Stomach (tissue), 9 donors: ENCODE results near the gene TSPAN7. TPM values are rescaled to one million over a fixed set of nuclear protein-coding genes. Genes with fewer than 3 reads are reported as not detected.

Source experiments
- DNase-seq, 2 donors: peaks; one replicate each; pipeline versions ENCODE4 v3.0.0 to v3.0.0-alpha.2; 2013 to 2019
- H3K27ac ChIP-seq, 5 donors: fragments of 200-600 bp in 4 of 5; sonication (generic) in 4 of 5; one replicate each; pipeline ENCODE4 v1.5.1; 2013 to 2019; ENCODE audit warnings: mild to moderate bottlenecking in 1 of 5, moderate library complexity in 1 of 5
- H3K27me3 ChIP-seq, 3 donors: fragments of 200-600 bp; sonication (generic); one replicate each; pipeline ENCODE4 v1.5.1; 2017 to 2019; ENCODE audit warnings: mixed run types in 1 of 3
- H3K36me3 ChIP-seq, 4 donors: fragments of 200-600 bp; sonication (generic); 1 replicate in 3 of 4; 2 replicates in 1 of 4; pipeline ENCODE4 v1.5.1; 2016 to 2019
- H3K4me1 ChIP-seq, 4 donors: fragments of 200-600 bp; sonication (generic); one replicate each; pipeline ENCODE4 v1.5.1; 2016 to 2019
- H3K4me3 ChIP-seq, 4 donors: fragments of 200-600 bp; sonication (generic) in 3 of 4; one replicate each; pipeline ENCODE4 v1.5.1; 2016 to 2019; ENCODE audit warnings: mild to moderate bottlenecking in 1 of 4
- H3K9me3 ChIP-seq, 4 donors: fragments of 200-600 bp; sonication (generic); one replicate each; pipeline ENCODE4 v1.5.1; 2016 to 2019
- EP300 ChIP-seq: sonication (generic); formaldehyde crosslinking; IDR thresholded peaks from one replicate; pipeline ENCODE4 v1.6.1; 2017; ENCODE audit warnings: antibody characterized with exemption
- POLR2A ChIP-seq, 4 donors: fragments of 450-650 bp; IDR thresholded peaks; one replicate each; pipeline ENCODE4 v1.6.1; 2016; ENCODE audit warnings: antibody characterized with exemption in 4 of 4, control low read depth in 2 of 4, mild to moderate bottlenecking in 1 of 4, moderate library complexity in 1 of 4
- POLR2AphosphoS5 ChIP-seq, 3 donors: sonication (generic); formaldehyde crosslinking; IDR thresholded peaks; one replicate each; pipeline ENCODE4 v1.6.1; 2016; ENCODE audit warnings: antibody characterized with exemption in 3 of 3
- WGBS, 5 donors: extraction: QIAGEN DNeasy Blood & Tissue Kit in 3 of 5; methylation state at CpG; one replicate each; pipeline versions ENCODE4 v1.1.5 to v1.1.7; 2013 to 2018; 5-methylcytosine and 5-hydroxymethylcytosine counted together
- intact Hi-C: fragments of 100-400 bp; cut with DNase I; formaldehyde crosslinking; loops from one replicate; pipeline ENCODE4 v1.15.1; 2023; ENCODE audit warnings: low total_unique reads
- polyA plus RNA-seq, 3 donors: library from polyadenylated mRNA; stranded (reverse); fragments of 200-250 nt; gene quantifications; one replicate each; pipeline ENCODE4 v1.2.3, GENCODE V29; 2013
- total RNA-seq, 5 donors: library from RNA; depleted of rRNA; stranded (reverse); fragments of >200 nt; gene quantifications; one replicate each; pipeline versions ENCODE4 v1.1.0 to v1.2.3, GENCODE V29; 2014 to 2016
- TF ChIP-seq, protein P1 (sequence below), 7 experiments: fragments of 450-650 bp in 4 of 7; fragments of 200-600 bp in 3 of 7; sonication (generic) in 3 of 7; IDR thresholded peaks; one replicate each; pipeline ENCODE4 v1.5.1; 2016 to 2019; ENCODE audit warnings: antibody characterized with exemption in 7 of 7, control low read depth in 2 of 7, mild to moderate bottlenecking in 1 of 7
- donor health status: healthy with polysubstance abuse.
- donor health status: Bipolar disorder and iron deficiency.
- donor health status: healthy.

TSPAN7 gene
- total and polyA plus RNA-seq, 8 donors: 0.45 to 35.9 (median 12.0) TPM; not detected in 1

DNA sequence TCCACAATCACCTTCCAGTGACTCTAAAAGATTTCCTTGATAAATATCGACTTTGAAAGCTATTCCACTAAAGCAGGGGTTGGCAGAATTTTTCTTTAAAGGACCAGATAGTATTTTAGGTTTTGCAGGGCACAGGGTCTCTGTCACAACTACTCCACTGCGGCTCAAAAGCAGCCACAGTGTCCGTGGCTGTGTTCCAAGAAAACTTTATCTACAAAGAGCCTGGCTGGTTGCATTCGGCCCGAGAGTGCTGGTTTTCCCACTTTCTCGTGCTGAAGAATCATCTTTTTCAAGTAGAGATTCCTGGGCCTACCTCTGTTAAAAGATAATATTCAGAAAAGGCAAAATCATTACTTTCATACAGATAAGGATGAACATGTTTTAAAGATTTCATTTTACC is 55.6 kb downstream of the TSPAN7 start:
- no peaks in the 10 kb centered on the region for H3K9me3 ChIP-seq
- 25 to 43% (median 40%) methylated on average over 6 of the region's 6 CpGs for WGBS, 5 donors
- TF ChIP-seq, protein P1, sequence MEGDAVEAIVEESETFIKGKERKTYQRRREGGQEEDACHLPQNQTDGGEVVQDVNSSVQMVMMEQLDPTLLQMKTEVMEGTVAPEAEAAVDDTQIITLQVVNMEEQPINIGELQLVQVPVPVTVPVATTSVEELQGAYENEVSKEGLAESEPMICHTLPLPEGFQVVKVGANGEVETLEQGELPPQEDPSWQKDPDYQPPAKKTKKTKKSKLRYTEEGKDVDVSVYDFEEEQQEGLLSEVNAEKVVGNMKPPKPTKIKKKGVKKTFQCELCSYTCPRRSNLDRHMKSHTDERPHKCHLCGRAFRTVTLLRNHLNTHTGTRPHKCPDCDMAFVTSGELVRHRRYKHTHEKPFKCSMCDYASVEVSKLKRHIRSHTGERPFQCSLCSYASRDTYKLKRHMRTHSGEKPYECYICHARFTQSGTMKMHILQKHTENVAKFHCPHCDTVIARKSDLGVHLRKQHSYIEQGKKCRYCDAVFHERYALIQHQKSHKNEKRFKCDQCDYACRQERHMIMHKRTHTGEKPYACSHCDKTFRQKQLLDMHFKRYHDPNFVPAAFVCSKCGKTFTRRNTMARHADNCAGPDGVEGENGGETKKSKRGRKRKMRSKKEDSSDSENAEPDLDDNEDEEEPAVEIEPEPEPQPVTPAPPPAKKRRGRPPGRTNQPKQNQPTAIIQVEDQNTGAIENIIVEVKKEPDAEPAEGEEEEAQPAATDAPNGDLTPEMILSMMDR (IDR thresholded peaks at IDR 0.05): no peak
- no peak for TF ChIP-seq POLR2A (IDR thresholded peaks at IDR 0.05)
- TF ChIP-seq POLR2AphosphoS5 (IDR thresholded peaks at IDR 0.05): no peak
- no peak for TF ChIP-seq EP300
- H3K36me3 ChIP-seq: no peaks in the 10 kb centered on the region
- peaks cover 0 to 7% (median 0%) of the 10 kb centered on the region in 3 donors for H3K27me3 ChIP-seq
- no peaks in the 10 kb centered on the region for H3K4me1 ChIP-seq
- no peak overlapping the region for H3K4me3 ChIP-seq
- H3K27ac ChIP-seq: no peak overlapping the region
- intact Hi-C loops: no loop called here
- no peak for DNase-seq

DNA sequence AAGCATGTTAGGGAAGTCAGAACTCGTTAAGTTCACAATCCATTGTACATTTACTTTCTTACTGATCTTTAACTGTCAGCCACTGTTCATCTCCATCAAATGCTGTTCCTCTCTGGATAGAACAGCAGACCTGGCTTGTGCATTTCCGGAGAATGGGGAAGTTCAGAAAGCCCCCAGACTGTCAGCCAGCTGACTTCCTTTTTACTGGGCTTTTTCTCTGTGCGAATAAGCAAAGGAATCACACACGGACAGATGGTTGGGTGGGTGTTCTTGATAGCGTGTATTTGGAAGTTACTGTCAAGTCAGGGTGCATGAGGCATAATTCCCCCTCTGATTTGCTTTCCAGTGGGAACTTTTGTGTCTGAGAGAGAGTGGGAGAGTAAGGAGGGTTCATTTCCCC is 56.8 kb downstream of the TSPAN7 start:
- Histone ChIP-seq H3K27ac (no peak overlapping the region), H3K36me3 (no peaks in the 10 kb centered on the region), H3K4me1 (no peaks in the 10 kb centered on the region), H3K4me3 (no peak overlapping the region), H3K9me3 (no peaks in the 10 kb centered on the region), H3K27me3 (peaks cover 0 to 4% (median 0%) of the 10 kb centered on the region in 3 donors)
- WGBS, 5 donors: 23 to 67% (median 49%) methylated on average over 5 of the region's 5 CpGs
- intact Hi-C loops: no loop called here
- no peak for TF ChIP-seq EP300
- TF ChIP-seq POLR2A (IDR thresholded peaks at IDR 0.05): no peak
- no peak for TF ChIP-seq POLR2AphosphoS5 (IDR thresholded peaks at IDR 0.05)
- TF ChIP-seq, protein P1 (IDR thresholded peaks at IDR 0.05): no peak
- DNase-seq: peak in 1 of 2 donors; percentile 16

DNA sequence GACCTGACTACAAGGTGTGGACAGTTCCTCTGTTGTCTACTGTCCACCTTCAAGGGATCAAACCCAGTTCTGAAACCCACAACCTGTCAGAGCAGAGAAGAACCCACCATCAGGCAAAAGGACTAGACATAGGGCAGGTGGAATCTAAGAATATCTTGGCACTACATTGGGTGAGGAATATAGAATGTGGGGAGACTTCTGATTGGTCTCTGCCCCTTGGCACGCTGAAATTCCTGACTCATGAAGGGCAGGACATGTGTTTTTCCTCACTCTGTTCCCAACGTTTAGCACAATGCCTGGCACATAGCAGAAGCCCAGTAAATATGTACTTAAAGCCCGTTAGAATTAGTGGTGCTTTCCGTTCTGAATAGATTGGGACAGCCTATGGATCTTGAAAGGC is 59.3 kb downstream of the TSPAN7 start:
- intact Hi-C loops: no loop called here
- no peak for TF ChIP-seq EP300

DNA sequence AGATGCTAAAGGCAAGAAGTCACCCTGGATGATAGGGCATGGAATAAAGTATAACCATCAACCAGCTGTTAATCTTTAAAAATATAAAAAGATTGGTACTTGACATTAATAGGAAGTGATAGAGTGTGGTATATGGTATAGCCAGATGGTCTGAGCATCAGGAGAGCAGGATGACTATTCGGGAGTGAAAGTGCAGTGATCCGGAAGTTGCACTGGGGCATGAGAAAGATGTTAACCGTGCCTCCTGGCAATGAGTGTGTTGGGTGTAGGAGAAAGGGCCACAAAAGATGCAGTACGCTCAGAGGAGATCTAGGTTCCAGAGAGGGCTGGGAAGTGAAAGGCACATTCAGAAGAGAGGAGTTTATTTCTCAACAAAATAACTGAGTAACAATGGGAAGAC is 65.0 kb downstream of the TSPAN7 start:
- no peak for DNase-seq
- no peaks in the 10 kb centered on the region for H3K36me3 ChIP-seq
- no peaks in the 10 kb centered on the region for H3K9me3 ChIP-seq
- H3K4me3 ChIP-seq: no peak overlapping the region
- WGBS, 5 donors: 79 to 88% (median 83%) methylated on average over 4 of the region's 4 CpGs
- H3K4me1 ChIP-seq: no peaks in the 10 kb centered on the region
- TF ChIP-seq, protein P1 (IDR thresholded peaks at IDR 0.05): no peak
- TF ChIP-seq POLR2AphosphoS5 (IDR thresholded peaks at IDR 0.05): no peak
- no peak for TF ChIP-seq EP300
- TF ChIP-seq POLR2A (IDR thresholded peaks at IDR 0.05): no peak
- H3K27me3 ChIP-seq: no peaks in the 10 kb centered on the region
- intact Hi-C loops: no loop called here
- no peak overlapping the region for H3K27ac ChIP-seq

More for the DNA sequence above, 59.3 kb downstream of the TSPAN7 start:
- Histone ChIP-seq H3K36me3 (no peaks in the 10 kb centered on the region), H3K9me3 (no peaks in the 10 kb centered on the region), H3K27me3 (peaks cover 0 to 4% (median 0%) of the 10 kb centered on the region in 3 donors), H3K4me1 (no peaks in the 10 kb centered on the region), H3K4me3 (no peak overlapping the region), H3K27ac (no peak overlapping the region)
- DNase-seq: no peak
- WGBS, 5 donors: 41 to 70% (median 50%) methylated on average over 4 of the region's 4 CpGs

DNA sequence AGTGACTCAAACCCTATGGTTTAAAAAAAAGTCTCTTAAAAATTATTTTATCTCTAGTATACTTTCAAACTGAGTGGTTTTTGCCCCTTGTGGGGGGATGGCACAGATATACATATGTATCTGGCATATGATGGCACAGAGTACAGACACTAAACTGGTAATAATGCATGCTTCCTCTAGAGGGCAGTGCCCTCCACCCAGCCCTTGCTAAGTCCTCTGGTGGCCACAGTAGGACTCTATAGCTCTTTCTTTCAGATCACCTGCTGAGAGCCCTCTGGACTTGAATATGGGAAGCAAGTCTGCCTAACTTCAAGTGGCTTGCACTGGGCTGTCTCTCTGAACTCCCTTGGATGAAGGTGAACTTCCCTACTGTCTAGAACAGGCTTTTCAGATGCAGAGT is 66.3 kb downstream of the TSPAN7 start:
- no peaks in the 10 kb centered on the region for H3K4me1 ChIP-seq
- no peaks in the 10 kb centered on the region for H3K27me3 ChIP-seq
- H3K36me3 ChIP-seq: no peaks in the 10 kb centered on the region
- TF ChIP-seq, protein P1 (IDR thresholded peaks at IDR 0.05): peak in 2 of 7 experiments; percentile 8 to 15
- TF ChIP-seq POLR2AphosphoS5 (IDR thresholded peaks at IDR 0.05): no peak
- H3K4me3 ChIP-seq: no peak overlapping the region
- peak in 1 of 2 donors; percentile 21 for DNase-seq
- no peak overlapping the region for H3K27ac ChIP-seq
- no peaks in the 10 kb centered on the region for H3K9me3 ChIP-seq
- intact Hi-C loops: no loop called here
